ENCODE data around the gene PPP1R14C.

PPP1R14C gene

GRCh38 chr6:150280703-150281102 is 137.9 kb downstream of the PPP1R14C start:
- TF ChIP-seq, protein P1, sequence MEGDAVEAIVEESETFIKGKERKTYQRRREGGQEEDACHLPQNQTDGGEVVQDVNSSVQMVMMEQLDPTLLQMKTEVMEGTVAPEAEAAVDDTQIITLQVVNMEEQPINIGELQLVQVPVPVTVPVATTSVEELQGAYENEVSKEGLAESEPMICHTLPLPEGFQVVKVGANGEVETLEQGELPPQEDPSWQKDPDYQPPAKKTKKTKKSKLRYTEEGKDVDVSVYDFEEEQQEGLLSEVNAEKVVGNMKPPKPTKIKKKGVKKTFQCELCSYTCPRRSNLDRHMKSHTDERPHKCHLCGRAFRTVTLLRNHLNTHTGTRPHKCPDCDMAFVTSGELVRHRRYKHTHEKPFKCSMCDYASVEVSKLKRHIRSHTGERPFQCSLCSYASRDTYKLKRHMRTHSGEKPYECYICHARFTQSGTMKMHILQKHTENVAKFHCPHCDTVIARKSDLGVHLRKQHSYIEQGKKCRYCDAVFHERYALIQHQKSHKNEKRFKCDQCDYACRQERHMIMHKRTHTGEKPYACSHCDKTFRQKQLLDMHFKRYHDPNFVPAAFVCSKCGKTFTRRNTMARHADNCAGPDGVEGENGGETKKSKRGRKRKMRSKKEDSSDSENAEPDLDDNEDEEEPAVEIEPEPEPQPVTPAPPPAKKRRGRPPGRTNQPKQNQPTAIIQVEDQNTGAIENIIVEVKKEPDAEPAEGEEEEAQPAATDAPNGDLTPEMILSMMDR (IDR thresholded peaks at IDR 0.05; ENCODE audit: low read depth, low read length) = no peak
- H3K9me3 ChIP-seq (ENCODE audit: severe bottlenecking) = no peaks in the 10 kb centered on the region

DNA sequence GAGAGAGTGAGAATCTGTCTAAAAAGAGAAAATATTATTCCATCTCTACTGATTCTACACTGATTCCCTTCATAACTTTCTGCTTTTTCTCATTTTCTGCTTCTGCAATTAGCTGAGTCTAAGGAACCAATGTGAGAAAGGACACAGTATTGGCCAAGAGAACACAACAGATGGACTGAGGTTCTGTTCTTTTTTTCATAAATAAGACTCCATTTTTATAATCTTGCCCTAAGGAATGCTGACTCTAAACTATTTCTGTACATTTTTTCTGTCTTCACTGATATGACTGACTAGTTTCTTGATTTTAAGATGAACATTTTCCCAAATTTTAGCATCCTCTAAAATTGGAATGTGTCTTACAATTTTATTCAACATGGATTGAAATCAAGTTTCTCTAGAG is 138.9 kb downstream of the PPP1R14C start:
- H3K27me3 ChIP-seq (ENCODE audit: insufficient read depth, low read depth, severe bottlenecking) = no peaks in the 10 kb centered on the region
- no peak for DNase-seq
- TF ChIP-seq, protein P1 (IDR thresholded peaks at IDR 0.05; ENCODE audit: low read depth, low read length) = no peak
- no peaks in the 10 kb centered on the region for H3K36me3 ChIP-seq
- no peaks in the 10 kb centered on the region for H3K9me3 ChIP-seq (ENCODE audit: severe bottlenecking)
- no peak overlapping the region for H3K4me3 ChIP-seq (ENCODE audit: low read depth, low read length)
- no peak overlapping the region for H3K27ac ChIP-seq

More at GRCh38 chr6:150280703-150281102, 137.9 kb downstream of the PPP1R14C start:
- no peaks in the 10 kb centered on the region for H3K27me3 ChIP-seq (ENCODE audit: insufficient read depth, low read depth, severe bottlenecking)
- no peak overlapping the region for H3K27ac ChIP-seq
- no peak overlapping the region for H3K4me3 ChIP-seq (ENCODE audit: low read depth, low read length)
- DNase-seq = no peak
- H3K36me3 ChIP-seq = no peaks in the 10 kb centered on the region

- Histone ChIP-seq H3K36me3 (no peaks in the 10 kb centered on the region), H3K27ac (no peak overlapping the region), H3K9me3 (ENCODE audit: severe bottlenecking) (no peaks in the 10 kb centered on the region), H3K4me3 (ENCODE audit: low read depth, low read length) (no peak overlapping the region), H3K27me3 (ENCODE audit: insufficient read depth, low read depth, severe bottlenecking) (no peaks in the 10 kb centered on the region)
- TF ChIP-seq, protein P1 (IDR thresholded peaks at IDR 0.05; ENCODE audit: low read depth, low read length) = no peak
- no peak for DNase-seq
These were observed 140.0 kb downstream of the PPP1R14C start for GRCh38 chr6:150282806-150283205.

- Histone ChIP-seq H3K9me3 (ENCODE audit: severe bottlenecking) (no peaks in the 10 kb centered on the region), H3K27me3 (ENCODE audit: insufficient read depth, low read depth, severe bottlenecking) (no peaks in the 10 kb centered on the region), H3K36me3 (no peaks in the 10 kb centered on the region), H3K27ac (no peak overlapping the region), H3K4me3 (ENCODE audit: low read depth, low read length) (no peak overlapping the region)
- TF ChIP-seq, protein P1 (IDR thresholded peaks at IDR 0.05; ENCODE audit: low read depth, low read length) = no peak
- no peak for DNase-seq
These were observed 143.6 kb downstream of the PPP1R14C start for GRCh38 chr6:150286460-150286859.

DNA sequence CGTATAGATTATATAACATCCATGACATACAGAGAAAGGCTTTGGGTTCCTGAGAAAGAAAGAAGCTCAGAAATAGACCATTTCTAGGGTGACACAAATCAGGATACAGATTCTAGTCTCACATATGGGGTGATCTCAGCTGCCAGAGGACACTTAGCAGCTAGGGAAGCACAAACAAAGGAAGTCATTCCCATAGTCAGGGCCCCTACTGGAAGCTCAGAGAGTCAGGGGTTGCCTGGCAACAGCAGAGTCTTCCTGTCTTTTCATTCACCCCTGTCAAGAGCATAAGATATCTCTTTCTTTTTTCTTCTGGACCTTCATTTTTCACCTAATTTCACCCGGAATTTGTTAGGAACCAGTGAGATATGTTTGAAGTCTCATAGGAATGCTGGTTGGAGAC is 144.1 kb downstream of the PPP1R14C start:
- H3K36me3 ChIP-seq = no peaks in the 10 kb centered on the region
- TF ChIP-seq, protein P1 (IDR thresholded peaks at IDR 0.05; ENCODE audit: low read depth, low read length) = no peak
- H3K27ac ChIP-seq = no peak overlapping the region
- no peak overlapping the region for H3K4me3 ChIP-seq (ENCODE audit: low read depth, low read length)
- DNase-seq = no peak
- no peaks in the 10 kb centered on the region for H3K9me3 ChIP-seq (ENCODE audit: severe bottlenecking)
- no peaks in the 10 kb centered on the region for H3K27me3 ChIP-seq (ENCODE audit: insufficient read depth, low read depth, severe bottlenecking)

- H3K27ac ChIP-seq = no peak overlapping the region
- H3K4me3 ChIP-seq (ENCODE audit: low read depth, low read length) = no peak overlapping the region
- no peaks in the 10 kb centered on the region for H3K9me3 ChIP-seq (ENCODE audit: severe bottlenecking)
- no peak for DNase-seq
- H3K27me3 ChIP-seq (ENCODE audit: insufficient read depth, low read depth, severe bottlenecking) = no peaks in the 10 kb centered on the region
- TF ChIP-seq, protein P1 (IDR thresholded peaks at IDR 0.05; ENCODE audit: low read depth, low read length) = no peak
- H3K36me3 ChIP-seq = no peaks in the 10 kb centered on the region
These were observed 145.6 kb downstream of the PPP1R14C start for GRCh38 chr6:150288456-150288855.
